ENCODE results near the gene ZNF473. TPM values are rescaled to one million over a fixed set of nuclear protein-coding genes. Genes with fewer than 3 reads are reported as not detected.

The ZNF473 gene
- total RNA-seq, 3 donors from 2014 or later, result 5.2 to 9.2 (median 6.0) TPM

- peak; percentile 80 to 97 (median 88) for DNase-seq
- peak; percentile 96 for ATAC-seq
- Histone ChIP-seq H3K4me3 (no peak overlapping the region), H3K36me3 (ENCODE audit: low read depth) (no peaks in the 10 kb centered on the region), H3K9me3 (no peaks in the 10 kb centered on the region), H3K4me1 (ENCODE audit: low read depth) (no peaks in the 10 kb centered on the region)
- no peak for TF ChIP-seq CTCF (IDR thresholded peaks at IDR 0.05)
- intact Hi-C loops (cut with DNase I, micrococcal nuclease), result loop anchor here in 1 of 2 donors (10.0 kb wide), 1 partner anchor 52 kb away; no protein-coding TSS in a partner anchor
Observed at GRCh38 chr19:49987159-49987698, 38.6 kb upstream of the ZNF473 start.

DNA sequence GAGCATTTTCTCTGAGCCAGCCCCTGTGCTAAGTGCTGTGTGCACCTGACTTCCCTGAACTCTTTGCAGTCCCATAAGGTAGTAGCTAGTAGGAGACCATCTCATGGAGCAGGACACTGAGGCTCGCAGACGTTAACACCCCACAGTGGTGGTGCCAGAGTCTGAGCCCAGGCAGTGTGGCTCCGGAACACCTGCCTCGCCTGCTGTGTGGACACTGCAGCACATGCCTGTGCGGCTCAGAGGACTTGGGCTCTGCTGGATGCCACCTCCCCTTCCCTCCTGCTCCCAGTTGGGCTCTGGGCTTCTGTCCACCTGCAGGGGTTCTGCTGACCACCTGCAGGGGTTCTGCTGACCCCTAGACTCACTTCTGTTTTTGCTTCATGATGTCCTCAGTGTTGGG is 37.8 kb upstream of the ZNF473 start:
- no peaks in the 10 kb centered on the region for H3K4me1 ChIP-seq (ENCODE audit: low read depth)
- intact Hi-C loops (cut with DNase I, micrococcal nuclease), result loop anchor here in 1 of 2 donors (10.0 kb wide), 1 partner anchor 53 kb away; no protein-coding TSS in a partner anchor
- no peak overlapping the region for H3K4me3 ChIP-seq
- no peak for TF ChIP-seq CTCF (IDR thresholded peaks at IDR 0.05)
- no peaks in the 10 kb centered on the region for H3K36me3 ChIP-seq (ENCODE audit: low read depth)
- ATAC-seq (no peak), DNase-seq (no peak)
- no peaks in the 10 kb centered on the region for H3K9me3 ChIP-seq

GRCh38 chr19:49988433-49988832 is 37.4 kb upstream of the ZNF473 start:
- no peaks in the 10 kb centered on the region for H3K4me1 ChIP-seq (ENCODE audit: low read depth)
- H3K36me3 ChIP-seq (ENCODE audit: low read depth), result no peaks in the 10 kb centered on the region
- intact Hi-C loops (cut with DNase I, micrococcal nuclease), result loop anchor here in 1 of 2 donors (10.0 kb wide), 1 partner anchor 54 kb away; no protein-coding TSS in a partner anchor

DNA sequence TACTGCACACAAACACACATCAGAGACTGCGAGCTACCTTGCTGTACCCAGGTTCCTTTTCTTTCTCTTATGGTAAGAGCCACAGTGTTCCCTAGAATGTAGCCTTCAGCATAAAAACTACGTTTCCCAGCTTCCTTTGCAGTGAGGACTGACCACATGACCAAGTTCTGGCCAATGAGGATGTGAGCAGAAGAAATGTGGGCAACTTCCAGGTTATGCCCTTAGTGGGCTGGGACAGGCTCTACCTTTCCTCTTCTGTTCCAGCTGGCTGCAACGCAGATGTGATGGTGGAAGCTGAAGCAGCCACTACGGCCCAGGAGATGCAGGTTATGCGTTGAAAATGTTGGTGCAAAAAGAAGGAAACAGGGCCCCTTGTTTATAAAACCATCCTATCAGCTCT is 28.1 kb upstream of the ZNF473 start:
- DNase-seq, result peak in 1 of 3 donors; percentile 31
- Histone ChIP-seq H3K36me3 (ENCODE audit: low read depth) (peaks cover 11% of the 10 kb centered on the region), H3K4me3 (no peak overlapping the region), H3K4me1 (ENCODE audit: low read depth) (no peaks in the 10 kb centered on the region), H3K9me3 (no peaks in the 10 kb centered on the region)
- intact Hi-C loops (cut with DNase I, micrococcal nuclease), result no loop called here
- TF ChIP-seq CTCF (IDR thresholded peaks at IDR 0.05), result no peak
- ATAC-seq, result peak; percentile 60

More at GRCh38 chr19:49988433-49988832, 37.4 kb upstream of the ZNF473 start:
- DNase-seq (peak in 1 of 3 donors; percentile 12), ATAC-seq (no peak)
- no peaks in the 10 kb centered on the region for H3K9me3 ChIP-seq
- H3K4me3 ChIP-seq, result no peak overlapping the region
- no peak for TF ChIP-seq CTCF (IDR thresholded peaks at IDR 0.05)

GRCh38 chr19:49999371-50000010 is 26.3 kb upstream of the ZNF473 start:
- no peaks in the 10 kb centered on the region for H3K9me3 ChIP-seq
- H3K36me3 ChIP-seq (ENCODE audit: low read depth), result peaks cover 13% of the 10 kb centered on the region
- H3K4me1 ChIP-seq (ENCODE audit: low read depth), result peaks cover 2% of the 10 kb centered on the region
- ATAC-seq (no peak), DNase-seq (no peak)
- no peak overlapping the region for H3K4me3 ChIP-seq
- TF ChIP-seq CTCF (IDR thresholded peaks at IDR 0.05), result no peak
- intact Hi-C loops (cut with DNase I, micrococcal nuclease), result no loop called here

All from mucosa of descending colon (tissue), 3 donors.